Neuron (in vitro differentiated cells): ENCODE data around the gene RBMS2.

Source experiments
- H2AFZ ChIP-seq: one replicate; pipeline ENCODE4 v1.6.1; 2013; ENCODE audit warnings: low read depth, mild to moderate bottlenecking, inconsistent platforms, low read length, moderate library complexity
- H3K27me3 ChIP-seq: one replicate; pipeline ENCODE4 v1.6.1; 2013; ENCODE audit warnings: low read length; ENCODE audit not compliant: insufficient read depth
- H3K36me3 ChIP-seq: one replicate; pipeline ENCODE4 v1.6.1; 2013; ENCODE audit warnings: low read length; ENCODE audit not compliant: insufficient read depth
- H3K4me1 ChIP-seq: one replicate; pipeline ENCODE4 v1.6.1; 2013; ENCODE audit warnings: low read length; ENCODE audit not compliant: insufficient read depth
- H3K4me3 ChIP-seq: 2 replicates; pipeline ENCODE4 v1.5.1; 2013; ENCODE audit warnings: mild to moderate bottlenecking, low read length, moderate library complexity
- H3K9me3 ChIP-seq: one replicate; pipeline ENCODE4 v1.6.1; 2013; ENCODE audit warnings: low read length

The RBMS2 gene

GRCh38 chr12:56528846-56529245 lies 7.2 kb downstream of the RBMS2 start:
- H3K36me3 ChIP-seq = no peaks in the 10 kb centered on the region

GRCh38 chr12:56529656-56530055 lies 8.0 kb downstream of the RBMS2 start:
- Histone ChIP-seq H3K36me3 (no peaks in the 10 kb centered on the region), H3K9me3 (no peaks in the 10 kb centered on the region), H3K27me3 (no peaks in the 10 kb centered on the region), H3K4me1 (peaks cover 4% of the 10 kb centered on the region), H3K4me3 (no peak overlapping the region), H2AFZ (no peak overlapping the region)

More at GRCh38 chr12:56528846-56529245, 7.2 kb downstream of the RBMS2 start:
- H3K4me1 ChIP-seq = peaks cover 4% of the 10 kb centered on the region
- H2AFZ ChIP-seq = no peak overlapping the region
- H3K27me3 ChIP-seq = no peaks in the 10 kb centered on the region
- no peaks in the 10 kb centered on the region for H3K9me3 ChIP-seq
- no peak overlapping the region for H3K4me3 ChIP-seq

- no peaks in the 10 kb centered on the region for H3K36me3 ChIP-seq
These were observed 8.9 kb downstream of the RBMS2 start for GRCh38 chr12:56530390-56531055.

GRCh38 chr12:56537546-56537945 lies 15.9 kb downstream of the RBMS2 start:
- Histone ChIP-seq H2AFZ (no peak overlapping the region), H3K9me3 (no peaks in the 10 kb centered on the region), H3K36me3 (no peaks in the 10 kb centered on the region), H3K4me3 (no peak overlapping the region), H3K27me3 (no peaks in the 10 kb centered on the region), H3K4me1 (no peaks in the 10 kb centered on the region)

More at GRCh38 chr12:56530390-56531055, 8.9 kb downstream of the RBMS2 start:
- H3K4me1 ChIP-seq = peaks cover 4% of the 10 kb centered on the region
- H2AFZ ChIP-seq = no peak overlapping the region
- H3K4me3 ChIP-seq = no peak overlapping the region
- H3K27me3 ChIP-seq = no peaks in the 10 kb centered on the region
- H3K9me3 ChIP-seq = no peaks in the 10 kb centered on the region

GRCh38 chr12:56541631-56542030 lies 20.0 kb downstream of the RBMS2 start:
- Histone ChIP-seq H2AFZ (no peak overlapping the region), H3K27me3 (no peaks in the 10 kb centered on the region), H3K4me1 (no peaks in the 10 kb centered on the region), H3K36me3 (no peaks in the 10 kb centered on the region), H3K9me3 (no peaks in the 10 kb centered on the region), H3K4me3 (no peak overlapping the region)

- Histone ChIP-seq H2AFZ (no peak overlapping the region), H3K4me3 (no peak overlapping the region)
These were observed 20.5 kb downstream of the RBMS2 start for GRCh38 chr12:56542164-56542563.

GRCh38 chr12:56545023-56545604 lies 23.5 kb downstream of the RBMS2 start:
- no peaks in the 10 kb centered on the region for H3K9me3 ChIP-seq
- H3K36me3 ChIP-seq = no peaks in the 10 kb centered on the region
- no peak overlapping the region for H2AFZ ChIP-seq
- H3K4me1 ChIP-seq = no peaks in the 10 kb centered on the region
- no peak overlapping the region for H3K4me3 ChIP-seq
- no peaks in the 10 kb centered on the region for H3K27me3 ChIP-seq

More at GRCh38 chr12:56542164-56542563, 20.5 kb downstream of the RBMS2 start:
- no peaks in the 10 kb centered on the region for H3K36me3 ChIP-seq
- H3K4me1 ChIP-seq = no peaks in the 10 kb centered on the region
- no peaks in the 10 kb centered on the region for H3K9me3 ChIP-seq
- no peaks in the 10 kb centered on the region for H3K27me3 ChIP-seq

GRCh38 chr12:56546680-56547079 lies 25.1 kb downstream of the RBMS2 start:
- Histone ChIP-seq H2AFZ (no peak overlapping the region), H3K4me3 (no peak overlapping the region), H3K4me1 (no peaks in the 10 kb centered on the region), H3K36me3 (no peaks in the 10 kb centered on the region), H3K27me3 (no peaks in the 10 kb centered on the region), H3K9me3 (no peaks in the 10 kb centered on the region)

- H2AFZ ChIP-seq = no peak overlapping the region
- no peaks in the 10 kb centered on the region for H3K36me3 ChIP-seq
- H3K9me3 ChIP-seq = no peaks in the 10 kb centered on the region
- H3K4me3 ChIP-seq = no peak overlapping the region
- H3K4me1 ChIP-seq = no peaks in the 10 kb centered on the region
- no peaks in the 10 kb centered on the region for H3K27me3 ChIP-seq
These were observed 29.4 kb downstream of the RBMS2 start for GRCh38 chr12:56551070-56551469.

GRCh38 chr12:56565510-56566101 lies 44.0 kb downstream of the RBMS2 start:
- H3K9me3 ChIP-seq = no peaks in the 10 kb centered on the region
- no peaks in the 10 kb centered on the region for H3K4me1 ChIP-seq
- H2AFZ ChIP-seq = no peak overlapping the region
- peaks cover 21% of the 10 kb centered on the region for H3K36me3 ChIP-seq
- no peak overlapping the region for H3K4me3 ChIP-seq
- H3K27me3 ChIP-seq = no peaks in the 10 kb centered on the region

- H3K9me3 ChIP-seq = no peaks in the 10 kb centered on the region
- H2AFZ ChIP-seq = no peak overlapping the region
- no peaks in the 10 kb centered on the region for H3K27me3 ChIP-seq
- peaks cover 25% of the 10 kb centered on the region for H3K36me3 ChIP-seq
- no peaks in the 10 kb centered on the region for H3K4me1 ChIP-seq
- no peak overlapping the region for H3K4me3 ChIP-seq
These were observed 46.5 kb downstream of the RBMS2 start for GRCh38 chr12:56568146-56568545.

GRCh38 chr12:56571121-56571520 lies 49.5 kb downstream of the RBMS2 start:
- peaks cover 29% of the 10 kb centered on the region for H3K36me3 ChIP-seq
- H3K27me3 ChIP-seq = no peaks in the 10 kb centered on the region
- no peak overlapping the region for H2AFZ ChIP-seq
- no peaks in the 10 kb centered on the region for H3K4me1 ChIP-seq
- no peak overlapping the region for H3K4me3 ChIP-seq
- H3K9me3 ChIP-seq = no peaks in the 10 kb centered on the region

- Histone ChIP-seq H3K36me3 (peaks cover 32% of the 10 kb centered on the region), H3K9me3 (no peaks in the 10 kb centered on the region), H2AFZ (no peak overlapping the region), H3K27me3 (no peaks in the 10 kb centered on the region), H3K4me3 (no peak overlapping the region), H3K4me1 (no peaks in the 10 kb centered on the region)
These were observed 50.7 kb downstream of the RBMS2 start for GRCh38 chr12:56572288-56572687.
